Measurements from ENCODE around the gene IFT52. TPM values are rescaled to one million over a fixed set of nuclear protein-coding genes. Genes with fewer than 3 reads are reported as not detected.

Gene IFT52
- total RNA-seq, result 10 to 100 TPM; 14.4 to 16.6 TPM

DNA sequence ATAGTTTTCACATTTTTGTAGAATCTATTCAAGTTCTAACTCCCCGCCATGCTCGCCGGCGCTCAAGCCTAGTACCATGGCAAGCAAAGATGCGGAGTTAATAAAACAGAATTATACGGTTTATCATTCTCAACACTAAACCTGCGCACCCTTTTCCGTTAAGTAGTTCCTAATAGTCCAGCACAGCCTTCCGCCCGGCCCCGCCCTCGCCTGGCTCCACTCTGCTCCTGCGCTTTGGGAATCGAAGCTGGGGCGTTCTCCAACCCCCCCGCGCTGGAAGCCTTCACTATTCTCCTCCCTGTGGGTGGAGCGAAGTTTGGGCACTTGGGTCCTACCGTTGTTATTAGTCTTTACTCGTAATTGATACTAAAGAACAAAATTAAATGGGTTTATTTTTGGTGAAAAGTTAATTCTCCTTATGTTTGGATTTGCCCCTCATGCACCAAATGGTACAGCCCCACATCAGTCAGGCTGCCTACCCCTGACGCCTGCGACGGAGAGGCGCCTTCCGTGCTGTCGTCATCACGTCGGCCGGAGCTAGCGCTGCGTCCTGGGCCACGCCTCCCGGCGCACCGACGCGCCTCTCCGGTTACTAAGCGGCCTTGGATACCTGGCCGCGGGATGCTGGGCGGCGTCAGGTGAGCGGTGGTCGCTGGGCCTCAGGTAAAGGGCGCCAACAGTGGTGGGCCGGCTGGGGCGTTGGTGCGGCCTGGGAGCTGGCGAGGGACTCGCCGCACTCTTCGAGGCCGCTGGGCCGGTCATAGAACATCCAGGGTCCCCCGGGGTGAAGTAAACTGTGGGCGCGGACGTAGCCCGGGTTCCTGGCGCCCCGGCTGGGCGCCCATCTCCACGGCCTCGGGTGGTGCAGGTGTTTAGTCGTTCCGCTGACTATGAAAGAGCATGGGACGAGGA lies at the start of gene IFT52:
Gene IFT52, plus strand, starts transcription at position 546 of the 912 bp plus-strand sequence. CDS start 3,762 bp downstream, outside the sequence.
- DNase-seq, result peak; percentile 90
- Mint-ChIP-seq H3K27ac (peak within 1 kb of the TSS; percentile 94), H3K4me3 (peak within 1 kb of the TSS; percentile 87), H3K9me3 (no peaks in the 10 kb centered on the region), H3K27me3 (no peaks in the 10 kb centered on the region), H3K36me3 (peaks cover 2% of the 10 kb centered on the region), H3K4me1 (peaks cover 12% of the 10 kb centered on the region)

- H3K36me3 Mint-ChIP-seq, result no peaks in the 10 kb centered on the region
- no peaks in the 10 kb centered on the region for H3K4me1 Mint-ChIP-seq
- no peak for DNase-seq
- no peak overlapping the region for H3K4me3 Mint-ChIP-seq
- no peak overlapping the region for H3K27ac Mint-ChIP-seq
- no peaks in the 10 kb centered on the region for H3K27me3 Mint-ChIP-seq
- H3K9me3 Mint-ChIP-seq, result no peaks in the 10 kb centered on the region
These were observed 49.5 kb upstream of the IFT52 start for GRCh38 chr20:43541214-43541613.

DNA sequence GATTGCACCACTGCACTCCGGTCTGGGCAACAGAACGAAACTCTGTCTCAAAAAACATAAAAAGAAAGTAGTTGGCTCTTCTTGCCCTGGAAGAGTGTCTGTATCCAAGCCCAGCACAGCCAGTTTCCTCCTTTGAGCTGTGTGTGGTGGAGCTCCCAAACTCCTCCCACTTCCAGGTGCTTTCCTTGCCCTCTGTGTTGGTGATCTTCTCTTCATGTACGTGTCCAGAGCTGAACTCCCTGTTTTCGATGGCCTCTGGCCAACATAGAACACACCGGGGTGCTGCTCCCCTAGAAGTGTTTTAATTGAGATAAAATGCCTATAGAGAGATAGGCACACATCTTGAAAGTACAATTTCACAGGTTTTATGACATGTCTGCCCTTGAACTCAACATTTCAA lies 48.6 kb upstream of the IFT52 start:
- no peaks in the 10 kb centered on the region for H3K36me3 Mint-ChIP-seq
- H3K4me1 Mint-ChIP-seq, result no peaks in the 10 kb centered on the region
- H3K4me3 Mint-ChIP-seq, result no peak overlapping the region
- H3K27me3 Mint-ChIP-seq, result no peaks in the 10 kb centered on the region
- no peak overlapping the region for H3K27ac Mint-ChIP-seq
- no peaks in the 10 kb centered on the region for H3K9me3 Mint-ChIP-seq
- DNase-seq, result no peak

GRCh38 chr20:43542674-43543073 lies 48.1 kb upstream of the IFT52 start:
- H3K4me1 Mint-ChIP-seq, result no peaks in the 10 kb centered on the region
- H3K27ac Mint-ChIP-seq, result no peak overlapping the region
- peaks cover 1% of the 10 kb centered on the region for H3K9me3 Mint-ChIP-seq
- H3K27me3 Mint-ChIP-seq, result no peaks in the 10 kb centered on the region
- peaks cover 5% of the 10 kb centered on the region for H3K36me3 Mint-ChIP-seq
- no peak overlapping the region for H3K4me3 Mint-ChIP-seq
- no peak for DNase-seq

GRCh38 chr20:43543138-43543537 lies 47.6 kb upstream of the IFT52 start:
- Mint-ChIP-seq H3K36me3 (peaks cover 8% of the 10 kb centered on the region), H3K9me3 (peaks cover 1% of the 10 kb centered on the region), H3K27ac (no peak overlapping the region), H3K4me1 (no peaks in the 10 kb centered on the region), H3K27me3 (no peaks in the 10 kb centered on the region), H3K4me3 (no peak overlapping the region)
- no peak for DNase-seq

DNA sequence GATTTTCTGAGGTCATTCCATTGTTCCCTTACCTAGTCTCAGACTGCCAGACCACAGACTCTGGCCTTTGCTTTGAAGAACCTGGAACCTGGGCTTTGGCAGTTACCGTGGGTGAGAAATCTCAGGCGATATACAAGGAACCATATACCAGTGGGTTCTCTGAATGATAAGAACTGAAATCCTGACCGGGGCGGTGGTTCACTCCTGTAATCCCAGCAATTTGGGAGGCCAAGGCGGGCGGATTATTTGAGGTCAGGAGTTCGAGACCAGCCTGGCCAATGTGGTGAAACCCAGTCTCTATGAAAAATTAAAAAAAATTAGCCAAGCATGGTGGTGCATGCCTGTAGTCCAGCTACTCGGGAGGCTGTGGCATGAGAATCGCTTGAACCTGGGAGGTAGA lies 46.2 kb upstream of the IFT52 start:
- Mint-ChIP-seq H3K36me3 (peaks cover 8% of the 10 kb centered on the region), H3K27ac (no peak overlapping the region), H3K4me3 (no peak overlapping the region), H3K4me1 (no peaks in the 10 kb centered on the region), H3K27me3 (no peaks in the 10 kb centered on the region), H3K9me3 (peaks cover 1% of the 10 kb centered on the region)
- DNase-seq, result no peak

GRCh38 chr20:43545837-43546578 lies 44.7 kb upstream of the IFT52 start:
- H3K9me3 Mint-ChIP-seq, result peaks cover 1% of the 10 kb centered on the region
- no peak overlapping the region for H3K27ac Mint-ChIP-seq
- H3K27me3 Mint-ChIP-seq, result no peaks in the 10 kb centered on the region
- no peaks in the 10 kb centered on the region for H3K4me1 Mint-ChIP-seq
- DNase-seq, result no peak
- H3K36me3 Mint-ChIP-seq, result peaks cover 8% of the 10 kb centered on the region
- H3K4me3 Mint-ChIP-seq, result no peak overlapping the region

DNA sequence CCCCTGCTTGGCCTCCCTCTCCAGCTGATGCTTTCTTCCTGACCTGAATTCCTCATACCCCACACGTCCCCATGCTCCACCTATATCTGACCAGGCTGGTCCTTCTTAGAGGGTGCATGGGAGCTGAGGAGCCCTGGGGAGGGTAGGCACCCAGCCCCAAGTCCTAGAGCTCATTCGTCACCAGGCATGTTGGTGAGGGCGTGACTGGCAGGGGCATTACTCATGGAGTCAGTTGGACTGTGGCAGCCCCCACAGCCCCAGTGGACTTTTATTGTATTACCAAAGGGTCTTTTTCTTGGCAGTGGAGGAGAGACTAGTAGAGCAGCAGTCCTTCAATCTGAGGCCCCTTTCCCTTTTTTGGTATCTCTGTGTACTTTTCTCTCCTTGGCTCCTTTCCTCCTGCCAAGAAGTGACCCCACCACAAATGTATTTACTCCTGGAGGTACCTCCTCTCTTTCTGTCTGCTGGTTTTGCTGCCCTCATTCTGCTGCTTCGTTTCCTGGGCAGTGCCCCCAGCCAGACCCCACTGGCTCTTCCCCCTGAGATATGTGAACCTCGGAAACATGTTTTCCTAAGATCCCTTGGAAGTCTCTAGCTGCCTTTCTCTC lies 42.4 kb upstream of the IFT52 start:
- no peaks in the 10 kb centered on the region for H3K4me1 Mint-ChIP-seq
- DNase-seq, result no peak
- peaks cover 1% of the 10 kb centered on the region for H3K9me3 Mint-ChIP-seq
- H3K27me3 Mint-ChIP-seq, result no peaks in the 10 kb centered on the region
- peaks cover 8% of the 10 kb centered on the region for H3K36me3 Mint-ChIP-seq
- H3K27ac Mint-ChIP-seq, result no peak overlapping the region
- H3K4me3 Mint-ChIP-seq, result no peak overlapping the region

- Mint-ChIP-seq H3K27ac (no peak overlapping the region), H3K27me3 (no peaks in the 10 kb centered on the region), H3K36me3 (peaks cover 8% of the 10 kb centered on the region), H3K4me3 (no peak overlapping the region), H3K4me1 (no peaks in the 10 kb centered on the region), H3K9me3 (peaks cover 1% of the 10 kb centered on the region)
- DNase-seq, result no peak
These were observed 41.2 kb upstream of the IFT52 start for GRCh38 chr20:43549416-43550065.

- Mint-ChIP-seq H3K9me3 (peaks cover 1% of the 10 kb centered on the region), H3K27me3 (no peaks in the 10 kb centered on the region), H3K36me3 (peaks cover 8% of the 10 kb centered on the region), H3K4me3 (no peak overlapping the region), H3K27ac (no peak overlapping the region), H3K4me1 (no peaks in the 10 kb centered on the region)
- no peak for DNase-seq
These were observed 40.3 kb upstream of the IFT52 start for GRCh38 chr20:43550456-43550855.

- DNase-seq, result no peak
- Mint-ChIP-seq H3K27ac (no peak overlapping the region), H3K4me3 (no peak overlapping the region), H3K9me3 (no peaks in the 10 kb centered on the region), H3K27me3 (no peaks in the 10 kb centered on the region), H3K4me1 (no peaks in the 10 kb centered on the region), H3K36me3 (no peaks in the 10 kb centered on the region)
These were observed 36.4 kb upstream of the IFT52 start for GRCh38 chr20:43554369-43554768.

DNA sequence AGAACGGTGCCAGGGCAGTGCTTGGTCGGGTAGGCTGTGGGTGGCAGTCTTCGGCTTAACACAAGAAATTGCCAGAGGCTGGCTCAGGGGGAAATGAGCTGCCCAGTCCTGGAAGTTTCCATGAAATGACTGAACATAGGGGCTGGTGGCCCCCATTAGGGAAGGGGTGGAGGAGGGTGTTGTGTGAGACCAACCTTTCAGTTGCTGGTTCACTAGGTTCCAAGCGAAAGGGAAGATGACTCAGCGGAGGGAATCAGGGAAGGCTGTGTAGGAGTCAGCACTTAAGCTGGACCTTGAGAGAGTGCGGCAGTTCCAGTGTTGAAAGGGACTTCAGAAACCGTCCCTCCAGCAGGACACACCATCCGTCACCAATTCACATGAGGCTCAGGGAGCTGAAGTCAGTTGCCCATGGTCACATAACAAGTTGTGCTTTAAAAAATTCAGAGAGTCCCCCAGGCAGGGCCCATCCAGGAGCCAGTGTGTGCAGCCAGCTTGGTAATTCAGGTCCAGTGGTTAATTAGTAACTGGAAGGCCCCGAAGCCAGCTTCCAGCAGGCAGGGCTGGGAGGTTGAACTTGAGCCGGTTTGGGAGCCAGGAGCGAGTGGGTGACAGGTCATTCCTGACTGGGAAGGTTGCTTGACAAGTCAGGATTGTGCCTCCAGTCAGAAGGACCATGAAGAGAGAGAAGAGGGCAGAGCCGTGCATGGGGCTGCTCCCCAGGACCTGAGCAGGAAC lies 32.2 kb upstream of the IFT52 start, which contains the start of gene SGK2:
Gene SGK2, plus strand, starts transcription at position 616 of the 735 bp plus-strand sequence. CDS start 7,469 bp downstream, outside the sequence.
- no peak within 1 kb of the TSS for H3K27ac Mint-ChIP-seq
- H3K4me3 Mint-ChIP-seq, result no peak within 1 kb of the TSS
- no peaks in the 10 kb centered on the region for H3K27me3 Mint-ChIP-seq
- no peaks in the 10 kb centered on the region for H3K4me1 Mint-ChIP-seq
- H3K9me3 Mint-ChIP-seq, result no peaks in the 10 kb centered on the region
- DNase-seq, result no peak
- no peaks in the 10 kb centered on the region for H3K36me3 Mint-ChIP-seq

DNA sequence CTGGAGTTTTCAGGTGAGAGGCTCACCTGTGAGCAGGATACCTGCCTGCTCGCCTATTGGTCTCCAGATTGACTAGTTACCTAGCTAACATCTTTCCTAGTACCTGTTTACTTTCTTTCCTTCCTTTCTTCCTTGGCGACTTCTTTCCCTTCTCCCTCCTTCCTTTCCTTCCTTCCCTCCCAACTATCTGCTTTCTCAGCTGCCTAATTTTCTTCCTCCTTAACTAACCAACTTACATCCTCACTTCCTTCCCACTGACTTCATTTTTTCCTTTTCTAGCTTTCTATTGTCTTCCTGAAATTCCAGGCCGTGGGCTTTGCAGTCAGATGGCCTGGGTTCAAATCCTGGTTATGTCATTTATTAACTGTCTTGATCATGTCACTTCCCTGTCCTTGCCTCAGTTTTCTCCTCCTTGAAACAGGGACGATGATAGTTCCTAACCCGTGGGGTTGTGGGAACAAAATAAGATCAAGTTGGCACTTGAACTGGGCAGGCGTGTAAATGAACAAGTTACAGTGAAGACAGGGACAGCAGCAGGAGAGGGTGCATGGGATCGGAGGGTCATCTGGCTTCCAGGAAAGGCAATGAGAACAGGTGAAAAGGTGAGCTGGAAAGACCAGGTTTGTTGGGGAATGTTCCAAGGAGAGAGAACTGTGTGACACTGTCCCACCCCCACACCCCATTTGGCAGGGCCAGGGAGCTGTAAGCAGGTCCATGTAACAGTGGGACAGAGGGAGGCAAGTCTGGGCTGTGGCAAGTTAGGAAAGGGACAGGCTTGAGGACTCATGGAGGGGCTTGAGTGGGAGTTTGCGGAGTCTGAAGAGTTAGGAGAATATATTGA lies 31.4 kb upstream of the IFT52 start:
- H3K27ac Mint-ChIP-seq, result no peak overlapping the region
- DNase-seq, result no peak
- no peaks in the 10 kb centered on the region for H3K9me3 Mint-ChIP-seq

More for the DNA sequence above, 31.4 kb upstream of the IFT52 start:
- no peaks in the 10 kb centered on the region for H3K4me1 Mint-ChIP-seq
- H3K4me3 Mint-ChIP-seq, result no peak overlapping the region
- H3K27me3 Mint-ChIP-seq, result no peaks in the 10 kb centered on the region
- no peaks in the 10 kb centered on the region for H3K36me3 Mint-ChIP-seq

Measured in activated naive CD8-positive, alpha-beta T cell treated with anti-CD3 and anti-CD28 coated beads for 36 hours (primary cell).